GM19468 (cell line): ENCODE results near the gene ALDH8A1.

ENCODE experiments used
- ATAC-seq: cut with Tn5 transposase; IDR thresholded peaks from one replicate; pipeline ENCODE4 v1.9.1; 2021; ENCODE audit warnings: mild to moderate bottlenecking, moderate library complexity, moderate number of reproducible peaks; ENCODE audit not compliant: unreplicated experiment; ENCODE audit errors: extremely low read depth

The ALDH8A1 gene

DNA sequence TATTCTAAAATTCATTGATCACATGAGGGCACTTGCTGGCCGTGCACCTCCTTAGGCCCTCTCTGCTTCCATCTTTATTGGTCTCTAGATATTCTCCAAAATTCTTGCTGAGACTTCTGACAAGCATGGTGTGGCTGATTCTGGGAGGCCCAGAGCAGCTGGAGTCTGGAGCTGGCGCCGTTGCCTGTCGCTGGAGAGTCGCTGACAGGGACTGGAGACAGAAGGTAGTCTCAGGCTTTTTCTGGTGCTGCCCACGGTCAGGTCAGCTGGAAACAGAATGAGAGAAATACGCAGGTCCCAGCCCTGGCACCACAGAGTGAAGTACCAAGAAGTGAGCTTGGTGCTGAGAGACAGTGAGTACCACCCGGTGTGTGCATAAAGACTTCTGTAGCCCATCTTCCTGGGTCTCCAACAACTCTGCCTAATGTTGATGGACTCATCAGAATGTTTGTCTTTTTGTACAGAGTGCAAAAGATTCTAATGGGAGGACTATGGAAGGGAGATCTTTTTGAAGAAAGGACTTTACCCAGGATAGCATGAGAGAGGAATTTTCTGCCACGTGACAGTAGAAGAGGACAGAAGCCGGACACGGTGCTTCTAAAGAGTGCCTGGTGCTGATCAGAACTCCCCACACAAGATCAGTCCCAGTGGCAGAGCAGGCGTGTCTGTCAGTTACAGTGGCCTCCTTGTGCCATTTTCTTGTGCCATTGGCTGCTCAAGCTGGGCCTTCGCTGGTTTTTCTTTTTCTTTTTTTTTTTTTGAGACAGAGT, 1.8 kb upstream of the ALDH8A1 start:
- no peak for ATAC-seq

- ATAC-seq, result no peak
Measured at GRCh38 chr6:134950482-134950881, 581 bp upstream of the ALDH8A1 start.

GRCh38 chr6:134948691-134949090, 1.2 kb downstream of the ALDH8A1 start:
- no peak for ATAC-seq

GRCh38 chr6:134948142-134948541, 1.8 kb downstream of the ALDH8A1 start:
- ATAC-seq, result no peak

DNA sequence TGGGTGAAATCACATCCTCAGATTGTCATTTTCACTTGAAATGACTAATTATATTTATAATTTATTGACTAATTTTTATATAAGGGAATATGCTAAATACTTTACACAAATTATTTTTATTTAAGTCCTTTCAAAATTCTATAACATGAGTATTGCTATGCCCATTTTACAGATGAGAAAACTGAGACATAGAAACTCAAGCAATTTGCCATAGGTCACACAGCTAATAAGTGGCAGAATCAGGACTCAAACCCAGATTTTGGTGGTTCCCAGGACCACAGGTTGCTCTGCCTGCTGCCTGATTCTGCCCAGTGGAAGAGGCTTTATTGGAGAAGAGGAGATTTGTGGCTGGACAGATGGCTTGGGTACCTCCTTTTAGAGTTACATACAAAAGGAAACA, 4.9 kb downstream of the ALDH8A1 start:
- ATAC-seq, result no peak

DNA sequence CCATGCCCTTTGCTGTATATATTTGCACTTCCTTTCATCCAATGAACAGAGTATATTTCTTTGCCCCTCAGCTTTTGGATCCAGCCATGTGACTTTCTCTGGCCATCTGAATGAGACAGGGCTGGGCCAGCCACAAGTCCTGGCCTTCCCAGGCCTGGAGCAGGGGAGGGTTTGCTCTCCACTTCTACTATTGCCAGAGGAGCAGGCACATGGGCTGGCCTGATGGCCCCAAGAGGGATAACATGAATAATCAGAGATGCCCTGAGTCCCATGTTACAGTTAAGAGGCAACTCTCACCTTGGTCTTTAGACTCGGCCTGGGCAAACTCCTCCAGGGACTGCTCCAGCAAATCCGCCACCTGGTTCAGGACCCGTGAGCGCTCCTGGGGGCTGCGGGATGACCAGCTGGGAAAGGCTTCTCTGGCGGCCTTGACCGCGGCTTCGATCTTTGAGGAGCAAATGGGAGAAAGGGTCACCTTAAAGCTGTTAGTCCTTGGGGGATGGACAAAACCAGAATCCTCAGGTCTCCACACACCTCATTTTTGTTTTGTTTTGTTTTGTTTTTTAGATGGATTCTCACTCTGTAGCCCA, 6.3 kb downstream of the ALDH8A1 start:
- no peak for ATAC-seq

DNA sequence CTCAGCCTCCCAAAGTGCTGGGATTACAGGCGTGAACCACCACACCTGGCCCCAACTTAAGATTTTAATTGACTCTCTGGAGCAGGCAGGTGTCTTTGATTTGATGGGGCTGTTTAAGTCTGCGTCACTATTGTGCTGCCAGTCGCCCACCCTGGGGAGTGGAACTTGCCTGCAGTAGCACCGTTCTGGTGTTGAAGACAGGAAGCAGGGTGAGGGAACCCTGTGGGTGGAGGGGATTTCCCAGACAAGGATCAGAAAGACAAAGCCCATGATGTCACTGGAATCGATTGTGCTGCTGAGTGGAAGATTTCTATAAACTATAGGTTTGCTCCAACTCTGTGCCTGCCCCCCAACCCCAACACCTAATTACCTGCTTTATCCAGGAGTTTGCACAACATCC, 11.0 kb downstream of the ALDH8A1 start:
- ATAC-seq, result no peak

DNA sequence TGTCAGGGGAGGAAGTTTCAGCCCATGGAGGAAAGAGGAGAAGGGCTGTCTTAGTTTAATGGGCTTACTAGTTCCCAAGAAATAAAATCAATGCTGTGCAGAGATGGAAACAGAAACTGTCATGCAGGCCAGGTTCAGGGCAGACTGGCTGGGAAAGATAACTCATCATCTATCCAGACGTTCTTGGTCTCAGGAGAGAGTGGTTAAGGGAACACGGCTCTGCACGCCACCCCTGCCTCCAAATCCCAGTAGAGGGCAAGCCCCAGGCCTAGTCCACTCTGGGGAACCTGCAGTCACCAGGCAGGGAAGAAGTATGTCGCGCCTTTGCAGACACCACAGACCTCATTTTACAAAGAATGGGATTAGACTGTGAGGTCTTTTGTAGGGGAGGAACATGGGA, 12.5 kb downstream of the ALDH8A1 start:
- ATAC-seq, result no peak

- no peak for ATAC-seq
Measured at GRCh38 chr6:134936931-134937330, 13.0 kb downstream of the ALDH8A1 start.

- ATAC-seq, result no peak
Measured at GRCh38 chr6:134936476-134936875, 13.4 kb downstream of the ALDH8A1 start.

DNA sequence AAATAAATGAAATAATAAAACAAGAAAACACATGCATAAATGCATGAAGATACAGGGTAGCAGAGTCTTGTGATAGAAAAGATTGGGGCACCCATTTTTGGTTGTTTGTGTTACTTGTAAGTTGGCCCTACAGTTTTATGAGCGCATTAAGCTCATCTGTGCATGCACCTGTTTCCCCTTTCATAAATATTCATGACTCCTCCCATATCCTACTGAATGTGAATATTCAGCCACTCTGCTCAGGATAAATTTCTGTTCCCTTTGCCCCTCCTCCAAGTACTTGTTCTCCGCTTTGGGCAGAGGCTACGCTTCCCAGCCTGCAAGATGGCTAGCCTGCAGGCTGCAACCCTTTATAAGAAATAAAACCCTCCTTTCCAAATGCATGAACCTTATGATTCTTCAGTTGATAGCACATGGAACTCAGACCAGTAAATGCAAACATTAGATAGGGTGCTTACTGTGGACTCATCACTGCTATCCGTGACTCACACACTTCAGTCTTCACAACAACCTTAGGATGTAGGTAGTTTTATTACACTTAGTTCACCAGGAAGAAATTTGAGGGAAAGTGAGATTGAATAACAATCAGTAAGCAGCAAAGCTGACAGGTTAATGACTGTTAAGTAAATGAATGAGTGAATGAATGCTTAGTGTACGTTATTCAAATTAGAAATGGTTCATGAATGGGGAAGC, 15.0 kb downstream of the ALDH8A1 start:
- no peak for ATAC-seq

DNA sequence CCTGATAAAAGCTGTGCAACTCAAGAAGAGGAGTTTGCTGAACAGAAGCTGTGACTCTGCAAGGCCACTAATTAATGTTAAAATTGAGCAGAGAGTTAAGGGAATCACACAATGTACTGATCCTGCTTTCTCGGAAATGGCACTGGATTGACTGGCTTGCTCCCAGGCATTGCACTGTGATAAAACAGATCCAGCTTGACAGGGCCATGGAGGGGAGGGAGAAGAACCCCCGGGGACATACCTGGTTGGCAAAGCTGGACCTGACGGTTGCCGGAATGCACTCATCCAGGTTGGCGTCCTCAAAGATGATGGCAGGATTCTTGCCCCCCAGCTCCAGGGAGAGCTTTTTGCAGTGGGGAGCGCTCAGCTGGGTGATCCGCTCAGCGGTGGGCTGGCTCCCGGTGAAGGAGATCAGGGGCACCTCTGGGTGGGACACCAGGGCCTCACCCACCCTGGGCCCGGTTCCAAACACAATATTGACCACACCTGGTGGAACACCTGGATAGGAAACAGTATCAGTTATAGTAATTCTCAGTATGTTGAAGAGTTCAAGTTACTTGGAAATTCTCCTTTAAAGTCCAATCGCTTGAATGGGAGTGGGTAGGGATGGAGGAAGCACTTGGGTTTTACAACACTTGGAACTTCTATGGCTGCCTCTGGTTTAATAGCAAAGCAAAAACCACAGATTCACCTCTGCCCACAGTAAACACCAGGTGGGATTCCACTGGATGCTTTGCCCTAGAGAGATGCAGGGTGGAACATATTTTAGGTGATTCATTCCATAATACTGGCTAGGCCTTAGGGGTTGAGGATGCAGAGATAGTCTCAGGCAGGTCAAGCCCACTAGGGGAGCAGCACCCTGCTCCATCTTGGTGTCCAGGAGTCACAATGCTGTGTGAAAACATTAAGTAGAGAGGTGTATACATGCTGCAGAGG, 17.1 kb downstream of the ALDH8A1 start:
- no peak for ATAC-seq

- ATAC-seq, result no peak
Measured at GRCh38 chr6:134932098-134932497, 17.8 kb downstream of the ALDH8A1 start.

GRCh38 chr6:134930463-134930862, 19.4 kb downstream of the ALDH8A1 start:
- ATAC-seq, result no peak

DNA sequence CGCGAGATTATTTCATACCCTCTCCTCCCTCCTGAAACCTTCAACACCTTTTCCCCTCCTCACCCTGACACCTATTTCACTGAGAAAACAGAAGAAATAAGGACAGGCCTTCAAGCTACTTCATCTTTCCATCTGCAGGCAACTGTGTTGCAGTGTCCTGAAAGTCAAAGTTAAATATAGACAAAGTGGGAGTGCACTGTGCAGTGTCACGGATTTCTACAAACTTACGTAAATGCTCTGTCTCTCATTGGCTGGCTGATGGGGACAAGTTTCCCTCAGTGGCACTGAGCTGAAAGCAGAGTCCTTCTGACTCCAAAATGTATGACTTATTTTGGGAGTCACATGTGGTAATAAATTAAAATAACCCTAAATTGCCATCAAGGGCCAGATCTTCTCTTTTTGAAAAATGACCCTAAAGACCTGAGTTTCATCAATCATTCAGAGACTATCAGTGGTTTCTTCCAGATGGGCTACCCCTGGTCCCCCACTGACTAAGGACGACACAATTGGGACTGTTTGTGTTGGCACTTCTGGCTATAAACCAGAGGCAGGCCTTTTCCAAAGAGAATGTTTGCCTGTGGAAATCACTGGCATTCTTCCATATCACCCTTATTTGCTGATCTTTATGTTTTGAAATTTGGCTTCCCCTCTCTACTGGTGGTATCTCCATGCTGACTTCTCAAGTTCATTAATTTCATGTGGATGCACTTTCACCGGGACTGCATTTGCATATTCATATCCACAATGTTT, 21.6 kb downstream of the ALDH8A1 start:
- ATAC-seq, result no peak

DNA sequence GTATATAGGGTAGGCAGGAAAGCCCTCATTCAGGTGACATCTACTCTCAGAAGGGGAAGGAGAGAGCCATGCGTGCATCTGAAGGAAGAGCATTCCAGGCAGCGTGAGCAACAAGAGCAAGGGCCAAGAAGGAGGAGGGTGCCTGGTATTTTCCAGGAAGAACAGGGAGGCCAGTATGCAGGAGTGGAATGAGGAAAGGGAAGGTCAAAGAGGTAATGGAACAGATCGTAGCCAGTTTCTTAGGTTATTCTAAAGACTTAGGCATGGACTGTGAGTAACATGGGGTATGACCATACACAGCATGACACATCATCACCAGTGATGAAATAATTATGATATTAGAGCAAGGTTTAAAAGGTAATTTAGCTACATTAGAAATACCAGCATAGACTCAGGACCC, 24.1 kb downstream of the ALDH8A1 start:
- ATAC-seq, result no peak

- ATAC-seq, result no peak
Measured at GRCh38 chr6:134921721-134922261, 28.1 kb downstream of the ALDH8A1 start.

DNA sequence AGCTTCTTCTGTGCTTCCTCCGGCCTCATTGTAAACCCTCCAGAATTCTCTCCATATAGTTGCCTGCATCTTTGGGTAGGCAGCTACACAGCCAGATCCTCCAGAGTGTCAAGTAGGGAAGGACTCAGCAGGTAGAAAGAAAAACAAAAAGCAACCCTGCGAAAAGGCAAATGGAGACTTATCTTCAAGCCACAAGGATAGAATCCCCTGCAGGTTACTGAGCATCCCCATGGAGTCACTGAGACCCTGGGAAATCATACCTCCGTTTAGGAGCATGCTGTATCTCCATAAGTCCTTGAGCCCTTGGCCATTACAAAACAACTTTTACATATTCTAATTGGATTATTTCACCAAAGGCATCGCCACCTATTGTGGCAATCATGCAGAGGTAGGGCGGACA, 28.6 kb downstream of the ALDH8A1 start:
- ATAC-seq, result no peak

DNA sequence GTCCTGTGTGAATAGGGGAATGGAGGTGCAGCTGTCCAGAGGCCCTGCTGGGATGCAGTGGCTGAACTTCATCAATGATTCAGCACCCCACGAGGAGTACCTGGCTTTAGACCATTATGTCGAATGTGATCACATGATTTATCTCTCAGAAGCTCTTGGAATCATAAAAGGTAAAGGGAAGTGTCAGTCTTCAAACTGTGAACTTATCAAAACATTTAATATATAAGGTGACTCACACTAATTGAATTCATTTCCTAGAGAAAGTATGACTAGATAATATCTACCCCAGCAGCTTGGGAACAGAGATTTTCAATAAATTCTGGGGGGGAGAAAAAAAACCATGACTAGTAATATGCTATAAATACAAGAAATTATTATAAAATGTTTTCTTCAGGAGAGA, 29.5 kb downstream of the ALDH8A1 start:
- no peak for ATAC-seq
